Liver (tissue), 9 donors: Measurements from ENCODE around the gene FRMD4A. TPM values are rescaled to one million over a fixed set of nuclear protein-coding genes. Genes with fewer than 3 reads are reported as not detected.

ENCODE experiments used
- DNase-seq: peaks from one replicate; pipeline ENCODE4 v3.0.0-alpha.2; 2017; ENCODE audit warnings: low spot score
- H3K27ac ChIP-seq, 2 donors: one replicate each; pipeline ENCODE4 v1.7.0; 2013; ENCODE audit warnings: inconsistent platforms in 2 of 2, low read length in 2 of 2, control low read depth in 1 of 2, low read depth in 1 of 2, mild to moderate bottlenecking in 1 of 2
- H3K27me3 ChIP-seq, 4 donors: one replicate each; pipeline versions ENCODE4 v1.6.1 to v1.7.0; 2013; ENCODE audit warnings: low read length in 3 of 4, inconsistent platforms in 1 of 4, mild to moderate bottlenecking in 1 of 4, moderate library complexity in 1 of 4; ENCODE audit not compliant: control insufficient read depth in 4 of 4, insufficient read depth in 4 of 4
- H3K36me3 ChIP-seq, 4 donors: one replicate each; pipeline versions ENCODE4 v1.6.1 to v1.7.0; 2013; ENCODE audit warnings: low read length in 3 of 4, mild to moderate bottlenecking in 3 of 4, low read depth in 1 of 4, moderate library complexity in 1 of 4; ENCODE audit not compliant: control insufficient read depth in 4 of 4, insufficient read depth in 3 of 4
- H3K4me1 ChIP-seq, 4 donors: one replicate each; pipeline versions ENCODE4 v1.6.1 to v1.7.0; 2013; ENCODE audit warnings: low read length in 3 of 4, mild to moderate bottlenecking in 3 of 4, moderate library complexity in 1 of 4; ENCODE audit not compliant: control insufficient read depth in 4 of 4, insufficient read depth in 4 of 4
- H3K4me3 ChIP-seq, 3 donors: one replicate each; pipeline versions ENCODE4 v1.6.1 to v1.7.0; 2013; ENCODE audit warnings: low read length in 3 of 3, control low read depth in 1 of 3, low read depth in 1 of 3, mild to moderate bottlenecking in 1 of 3
- H3K9ac ChIP-seq, 2 donors: one replicate each; pipeline ENCODE4 v1.7.0; 2013; ENCODE audit warnings: low read length in 2 of 2, mild to moderate bottlenecking in 2 of 2, moderate library complexity in 2 of 2, control low read depth in 1 of 2, low read depth in 1 of 2
- H3K9me3 ChIP-seq, 4 donors: one replicate each; pipeline versions ENCODE4 v1.6.1 to v1.7.0; 2013; ENCODE audit warnings: low read length in 3 of 4; ENCODE audit not compliant: control insufficient read depth in 4 of 4
- CTCF ChIP-seq: fragments of 150-350 bp; IDR thresholded peaks from 2 replicates; pipeline ENCODE4 v1.5.1; 2017; ENCODE audit warnings: improper control_type of control experiment, low read depth, low read length; ENCODE audit not compliant: missing input control
- EGR1 ChIP-seq, 2 donors: IDR thresholded peaks; 2 replicates each; pipeline ENCODE4 v1.6.1; 2016 to 2018; ENCODE audit warnings: antibody characterized with exemption in 2 of 2, low read depth in 2 of 2
- FOXA1 ChIP-seq: IDR thresholded peaks from 2 replicates; pipeline ENCODE4 v1.6.1; 2016; ENCODE audit warnings: antibody characterized with exemption
- FOXA2 ChIP-seq: IDR thresholded peaks from 2 replicates; pipeline ENCODE4 v1.6.1; 2016; ENCODE audit warnings: antibody characterized with exemption
- GABPA ChIP-seq, 2 donors: IDR thresholded peaks in 1 of 2; conservative IDR thresholded peaks in 1 of 2; 2 replicates each; pipeline ENCODE4 v1.6.1; 2016; ENCODE audit warnings: antibody characterized with exemption in 2 of 2, mild to moderate bottlenecking in 1 of 2, moderate library complexity in 1 of 2
- HNF4A ChIP-seq, 2 donors: conservative IDR thresholded peaks; 2 replicates each; pipeline ENCODE4 v1.6.1; 2016; ENCODE audit warnings: antibody characterized with exemption in 2 of 2, mild to moderate bottlenecking in 2 of 2
- HNF4G ChIP-seq: IDR thresholded peaks from 2 replicates; pipeline ENCODE4 v1.6.1; 2016; ENCODE audit warnings: antibody characterized with exemption
- JUND ChIP-seq, 2 donors: IDR thresholded peaks; 2 replicates each; pipeline ENCODE4 v1.6.1; 2016; ENCODE audit warnings: antibody characterized with exemption in 2 of 2
- MAX ChIP-seq: IDR thresholded peaks from 2 replicates; pipeline ENCODE4 v1.6.1; 2016; ENCODE audit warnings: antibody characterized with exemption
- NR2F2 ChIP-seq: IDR thresholded peaks from 2 replicates; pipeline ENCODE4 v1.6.1; 2016; ENCODE audit warnings: antibody characterized with exemption
- RAD21 ChIP-seq, 2 donors: IDR thresholded peaks; 2 replicates each; pipeline ENCODE4 v1.6.1; 2016; ENCODE audit warnings: antibody characterized with exemption in 2 of 2, mild to moderate bottlenecking in 2 of 2
- REST ChIP-seq: IDR thresholded peaks from 2 replicates; pipeline ENCODE4 v1.6.1; 2016; ENCODE audit warnings: antibody characterized with exemption, mild to moderate bottlenecking
- RXRA ChIP-seq, 2 donors: IDR thresholded peaks; 2 replicates each; pipeline ENCODE4 v1.6.1; 2017 to 2018; ENCODE audit warnings: antibody characterized with exemption in 2 of 2, mild to moderate bottlenecking in 1 of 2
- SP1 ChIP-seq: IDR thresholded peaks from 2 replicates; pipeline ENCODE4 v1.6.1; 2018; ENCODE audit warnings: antibody characterized with exemption, mild to moderate bottlenecking
- TAF1 ChIP-seq: conservative IDR thresholded peaks from 2 replicates; pipeline ENCODE4 v1.6.1; 2016; ENCODE audit warnings: antibody characterized with exemption, mild to moderate bottlenecking
- YY1 ChIP-seq: IDR thresholded peaks from 2 replicates; pipeline ENCODE4 v1.6.1; 2016; ENCODE audit warnings: antibody characterized with exemption, mild to moderate bottlenecking
- WGBS: extraction: QIAGEN DNeasy Blood & Tissue Kit; methylation state at CpG from one replicate; pipeline ENCODE4 v1.1.7; 2013; 5-methylcytosine and 5-hydroxymethylcytosine counted together
- polyA plus RNA-seq, 2 donors: library from polyadenylated mRNA; stranded (reverse) in 1 of 2; unstranded in 1 of 2; fragments of 200-250 nt in 1 of 2; fragments of >200 nt in 1 of 2; fragmentation: Nextera tagmentation in 1 of 2; extraction: Ambion mirVana in 1 of 2; gene quantifications; one replicate each; pipeline versions ENCODE4 v1.2.1 to v1.2.3, GENCODE V29; 2013 to 2015
- total RNA-seq, 2 donors: library from RNA; depleted of rRNA; stranded (reverse); fragments of >200 nt; gene quantifications; one replicate each; pipeline ENCODE4 v1.2.3, GENCODE V29; 2014
- TF ChIP-seq, protein P1 (sequence below): IDR thresholded peaks from 2 replicates; pipeline ENCODE4 v1.6.1; 2016; ENCODE audit warnings: antibody characterized with exemption
- TF ChIP-seq, protein P2 (sequence below): IDR thresholded peaks from 2 replicates; pipeline ENCODE4 v1.6.1; 2016; ENCODE audit warnings: antibody characterized with exemption
- donor health status: healthy.
- donor health status: healthy.
- donor health status: healthy.
- donor health status: healthy.
- donor health status: healthy.

Gene FRMD4A
- total and polyA plus RNA-seq, 4 donors = 8.2 to 34.3 (median 13.1) TPM

DNA sequence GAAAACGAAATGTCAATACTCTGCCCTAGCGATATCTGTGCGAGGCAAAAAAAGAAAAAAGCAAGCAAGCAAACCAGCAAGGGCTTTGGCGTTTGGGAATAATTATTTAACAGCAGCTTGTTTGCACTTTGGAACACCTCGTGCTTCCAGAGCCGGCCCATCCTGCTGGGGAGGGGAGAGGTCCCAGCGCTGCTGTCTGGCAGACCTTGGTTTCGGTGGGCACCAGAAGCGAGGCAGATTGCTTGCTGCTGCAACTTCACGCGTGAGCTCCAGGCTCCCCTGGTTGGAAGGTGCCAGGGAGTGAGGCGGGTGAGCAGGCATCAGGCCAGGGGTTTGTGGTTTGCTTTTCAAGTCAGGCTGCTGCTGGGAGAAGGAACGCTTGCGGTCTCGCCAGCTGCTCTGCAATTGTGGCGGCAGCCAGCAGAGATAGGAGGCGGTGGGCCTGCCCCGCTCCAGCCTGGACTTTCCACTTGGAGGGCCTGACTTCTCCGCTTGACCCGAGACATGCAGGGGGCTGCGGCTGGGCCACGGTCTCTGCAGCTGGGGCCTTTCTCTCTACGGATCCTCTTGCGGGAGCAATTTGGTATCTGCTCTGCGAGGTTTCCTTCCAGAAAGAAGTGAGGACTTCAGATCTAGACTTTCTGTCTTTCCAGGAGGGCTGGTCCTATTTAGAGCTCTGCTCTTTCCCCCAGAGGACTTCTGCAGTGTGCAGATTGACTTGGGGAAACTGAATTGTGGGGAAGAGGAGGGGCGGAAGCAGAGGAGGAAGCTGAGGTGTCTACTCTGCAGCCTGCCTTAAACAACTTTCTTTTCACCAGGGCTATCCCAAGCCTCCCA, 612.6 kb downstream of the FRMD4A start (continued):
- TF ChIP-seq CTCF (no peak), TAF1 (no peak), FOXA1 (no peak), NR2F2 (peak; percentile 30)

- WGBS = 35% methylated on average over 8 of the region's 8 CpGs
- no peak for DNase-seq
- Histone ChIP-seq H3K36me3 (no peaks in the 10 kb centered on the region), H3K9me3 (no peaks in the 10 kb centered on the region), H3K27ac (peak overlapping the region; percentile 11 to 65), H3K9ac (no peak overlapping the region), H3K4me3 (peak overlapping the region; percentile 33 to 68 (median 51)), H3K27me3 (no peaks in the 10 kb centered on the region), H3K4me1 (peaks cover 0 to 19% (median 14%) of the 10 kb centered on the region in 4 donors)
- TF ChIP-seq HNF4A (conservative IDR thresholded peaks at IDR 0.05) (no peak), JUND (IDR thresholded peaks at IDR 0.05) (no peak), CTCF (no peak), RAD21 (IDR thresholded peaks at IDR 0.05) (no peak), FOXA1 (no peak), GABPA (IDR thresholded peaks at IDR 0.05 in 1 of 2, conservative IDR thresholded peaks at IDR 0.05 in 1 of 2) (no peak), RXRA (IDR thresholded peaks at IDR 0.05) (no peak), REST (no peak), YY1 (no peak), FOXA2 (no peak), TAF1 (no peak), HNF4G (no peak), MAX (no peak), EGR1 (IDR thresholded peaks at IDR 0.05; ENCODE audit: low read depth in 2 of 2) (no peak), NR2F2 (no peak), SP1 (no peak)
- TF ChIP-seq, protein P1, sequence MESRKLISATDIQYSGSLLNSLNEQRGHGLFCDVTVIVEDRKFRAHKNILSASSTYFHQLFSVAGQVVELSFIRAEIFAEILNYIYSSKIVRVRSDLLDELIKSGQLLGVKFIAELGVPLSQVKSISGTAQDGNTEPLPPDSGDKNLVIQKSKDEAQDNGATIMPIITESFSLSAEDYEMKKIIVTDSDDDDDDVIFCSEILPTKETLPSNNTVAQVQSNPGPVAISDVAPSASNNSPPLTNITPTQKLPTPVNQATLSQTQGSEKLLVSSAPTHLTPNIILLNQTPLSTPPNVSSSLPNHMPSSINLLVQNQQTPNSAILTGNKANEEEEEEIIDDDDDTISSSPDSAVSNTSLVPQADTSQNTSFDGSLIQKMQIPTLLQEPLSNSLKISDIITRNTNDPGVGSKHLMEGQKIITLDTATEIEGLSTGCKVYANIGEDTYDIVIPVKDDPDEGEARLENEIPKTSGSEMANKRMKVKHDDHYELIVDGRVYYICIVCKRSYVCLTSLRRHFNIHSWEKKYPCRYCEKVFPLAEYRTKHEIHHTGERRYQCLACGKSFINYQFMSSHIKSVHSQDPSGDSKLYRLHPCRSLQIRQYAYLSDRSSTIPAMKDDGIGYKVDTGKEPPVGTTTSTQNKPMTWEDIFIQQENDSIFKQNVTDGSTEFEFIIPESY = no peak
- TF ChIP-seq, protein P2, sequence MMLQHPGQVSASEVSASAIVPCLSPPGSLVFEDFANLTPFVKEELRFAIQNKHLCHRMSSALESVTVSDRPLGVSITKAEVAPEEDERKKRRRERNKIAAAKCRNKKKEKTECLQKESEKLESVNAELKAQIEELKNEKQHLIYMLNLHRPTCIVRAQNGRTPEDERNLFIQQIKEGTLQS = no peak
These were observed 613.2 kb downstream of the FRMD4A start for GRCh38 chr10:13717571-13717935.
